Trophoblast cell (in vitro differentiated cells and primary cell): ENCODE results near the gene OR4B1.

ENCODE experiments used
- DNase-seq, 2 donors: peaks; one replicate each; pipeline ENCODE4 v3.0.0-alpha.2; 2016
- H2AFZ ChIP-seq: 2 replicates; pipeline ENCODE4 v1.6.1; 2013; ENCODE audit warnings: low read length, moderate library complexity, mild to moderate bottlenecking; ENCODE audit not compliant: insufficient read depth, poor library complexity
- H2AK5ac ChIP-seq: 2 replicates; pipeline ENCODE4 v1.6.1; 2013; ENCODE audit warnings: mild to moderate bottlenecking, low read length
- H2BK120ac ChIP-seq: 2 replicates; pipeline ENCODE4 v1.6.1; 2013; ENCODE audit warnings: low read length, mild to moderate bottlenecking, moderate library complexity; ENCODE audit not compliant: insufficient read depth, poor library complexity
- H2BK12ac ChIP-seq: 2 replicates; pipeline ENCODE4 v1.6.1; 2013; ENCODE audit warnings: mild to moderate bottlenecking, low read length, moderate library complexity
- H2BK5ac ChIP-seq: 2 replicates; pipeline ENCODE4 v1.6.1; 2013; ENCODE audit warnings: low read length, low read depth, moderate library complexity, mild to moderate bottlenecking; ENCODE audit not compliant: poor library complexity
- H3K14ac ChIP-seq: 2 replicates; pipeline ENCODE4 v1.6.1; 2013; ENCODE audit warnings: mild to moderate bottlenecking, low read length
- H3K18ac ChIP-seq: 2 replicates; pipeline ENCODE4 v1.6.1; 2013; ENCODE audit warnings: mild to moderate bottlenecking, low read length
- H3K23ac ChIP-seq: 2 replicates; pipeline ENCODE4 v1.6.1; 2013; ENCODE audit warnings: low read length
- H3K27ac ChIP-seq: 2 replicates; pipeline ENCODE4 v1.5.1; 2013; ENCODE audit warnings: low read depth, mild to moderate bottlenecking, inconsistent platforms, low read length, moderate library complexity
- H3K27me3 ChIP-seq: 2 replicates; pipeline ENCODE4 v1.6.1; 2013; ENCODE audit warnings: inconsistent platforms, mild to moderate bottlenecking, low read length, moderate library complexity; ENCODE audit not compliant: insufficient read depth
- H3K36me3 ChIP-seq, 2 experiments: 1 replicate in 1 of 2; 2 replicates in 1 of 2; pipeline ENCODE4 v1.6.1; 2013; ENCODE audit warnings: low read length in 2 of 2, mild to moderate bottlenecking in 2 of 2, moderate library complexity in 1 of 2; ENCODE audit not compliant: insufficient read depth in 2 of 2, control insufficient read depth in 1 of 2
- H3K4ac ChIP-seq: 2 replicates; pipeline ENCODE4 v1.6.1; 2013; ENCODE audit warnings: low read depth, mild to moderate bottlenecking, low read length, moderate library complexity
- H3K4me1 ChIP-seq, 2 experiments: 1 replicate in 1 of 2; 2 replicates in 1 of 2; pipeline ENCODE4 v1.6.1; 2013; ENCODE audit warnings: low read length in 2 of 2, mild to moderate bottlenecking in 2 of 2, moderate library complexity in 1 of 2; ENCODE audit not compliant: insufficient read depth in 2 of 2, control insufficient read depth in 1 of 2
- H3K4me2 ChIP-seq: 2 replicates; pipeline ENCODE4 v1.6.1; 2013; ENCODE audit warnings: inconsistent platforms, mild to moderate bottlenecking, low read length, moderate library complexity
- H3K4me3 ChIP-seq: 2 replicates; pipeline ENCODE4 v1.5.1; 2013; ENCODE audit warnings: mild to moderate bottlenecking, low read depth, low read length, inconsistent platforms
- H3K79me1 ChIP-seq: one replicate; pipeline ENCODE4 v1.6.1; 2013; ENCODE audit warnings: low read length
- H3K79me2 ChIP-seq: 2 replicates; pipeline ENCODE4 v1.6.1; 2013; ENCODE audit warnings: low read length, mild to moderate bottlenecking; ENCODE audit not compliant: control insufficient read depth, insufficient read depth, poor library complexity
- H3K9ac ChIP-seq: 2 replicates; pipeline ENCODE4 v1.6.1; 2013; ENCODE audit warnings: mild to moderate bottlenecking, low read length
- H3K9me3 ChIP-seq: 2 replicates; pipeline ENCODE4 v1.6.1; 2013; ENCODE audit warnings: low read depth, mild to moderate bottlenecking, control low read depth, inconsistent platforms, low read length; ENCODE audit not compliant: insufficient read depth
- H4K12ac ChIP-seq: 2 replicates; pipeline ENCODE4 v1.6.1; 2013; ENCODE audit warnings: low read depth, mild to moderate bottlenecking, low read length, moderate library complexity
- H4K8ac ChIP-seq: 2 replicates; pipeline ENCODE4 v1.6.1; 2013; ENCODE audit warnings: low read depth, mild to moderate bottlenecking, low read length, moderate library complexity
- H4K91ac ChIP-seq: one replicate; pipeline ENCODE4 v1.6.1; 2013; ENCODE audit warnings: low read depth, mild to moderate bottlenecking, low read length, moderate library complexity
- WGBS: extraction: QIAGEN DNeasy Blood & Tissue Kit; methylation state at CpG from one replicate; pipeline ENCODE4 v1.1.7; 2013; ENCODE audit warnings: missing lambda C conversion rate; ENCODE audit not compliant: insufficient read length, insufficient coverage; ENCODE audit errors: extremely low coverage; 5-methylcytosine and 5-hydroxymethylcytosine counted together

OR4B1 gene

GRCh38 chr11:48193876-48194275 is 22.7 kb upstream of the OR4B1 start:
- no peak overlapping the region for H2AFZ ChIP-seq
- no CpG with 5 or more reads among the region's 2 CpGs for WGBS

GRCh38 chr11:48207881-48208280 is 8.7 kb upstream of the OR4B1 start:
- WGBS, result no CpG with 5 or more reads among the region's 2 CpGs
- H3K18ac ChIP-seq, result no peak overlapping the region

More at GRCh38 chr11:48193876-48194275, 22.7 kb upstream of the OR4B1 start:
- Histone ChIP-seq H4K8ac (no peak overlapping the region), H2AK5ac (no peak overlapping the region), H3K27ac (no peak overlapping the region), H3K4me1 (no peaks in the 10 kb centered on the region), H3K4ac (no peak overlapping the region), H4K12ac (no peak overlapping the region), H2BK5ac (no peak overlapping the region), H3K4me3 (no peak overlapping the region), H2BK120ac (no peak overlapping the region), H3K18ac (no peak overlapping the region), H3K14ac (no peak overlapping the region), H3K36me3 (no peaks in the 10 kb centered on the region), H3K4me2 (no peak overlapping the region), H3K79me2 (no peaks in the 10 kb centered on the region), H3K79me1 (no peaks in the 10 kb centered on the region), H3K9me3 (peaks cover 12% of the 10 kb centered on the region), H3K9ac (no peak overlapping the region), H3K27me3 (no peaks in the 10 kb centered on the region), H4K91ac (no peak overlapping the region), H2BK12ac (no peak overlapping the region), H3K23ac (no peak overlapping the region)
- no peak for DNase-seq

DNA sequence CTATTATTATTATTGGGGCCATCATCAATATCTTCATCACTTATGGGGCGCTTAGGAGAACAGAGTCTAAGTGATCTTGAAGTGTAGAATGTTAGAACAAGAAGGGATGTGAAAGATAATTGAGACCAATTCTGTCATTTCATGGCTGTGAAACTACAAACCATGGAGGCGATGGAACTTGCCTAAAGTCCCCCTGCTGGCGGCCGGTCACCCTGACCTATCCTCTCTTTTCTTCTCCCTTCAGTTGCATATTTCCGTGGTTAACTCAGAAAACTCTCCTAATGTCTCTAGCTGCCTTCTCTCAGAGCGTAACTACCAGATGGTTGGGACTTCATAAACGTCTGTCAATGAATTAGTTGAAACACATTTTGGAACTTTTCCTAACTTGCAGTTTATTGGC is 6.6 kb upstream of the OR4B1 start:
- Histone ChIP-seq H4K12ac (no peak overlapping the region), H3K79me2 (no peaks in the 10 kb centered on the region), H3K27me3 (no peaks in the 10 kb centered on the region), H3K18ac (no peak overlapping the region), H3K4ac (no peak overlapping the region), H2BK120ac (no peak overlapping the region), H3K4me1 (no peaks in the 10 kb centered on the region), H3K9me3 (peaks cover 9% of the 10 kb centered on the region), H3K36me3 (no peaks in the 10 kb centered on the region), H3K27ac (no peak overlapping the region), H3K79me1 (no peaks in the 10 kb centered on the region), H2BK12ac (no peak overlapping the region), H3K4me2 (no peak overlapping the region), H2BK5ac (no peak overlapping the region), H3K9ac (no peak overlapping the region), H3K4me3 (no peak overlapping the region), H2AK5ac (no peak overlapping the region), H4K8ac (no peak overlapping the region), H3K14ac (no peak overlapping the region), H4K91ac (no peak overlapping the region), H2AFZ (no peak overlapping the region), H3K23ac (no peak overlapping the region)
- DNase-seq, result peak in 1 of 2 donors; percentile 46
- WGBS, result no CpG with 5 or more reads among the region's 7 CpGs

More at GRCh38 chr11:48207881-48208280, 8.7 kb upstream of the OR4B1 start:
- DNase-seq, result no peak
- Histone ChIP-seq H3K36me3 (no peaks in the 10 kb centered on the region), H3K4me1 (no peaks in the 10 kb centered on the region), H2BK12ac (no peak overlapping the region), H3K23ac (no peak overlapping the region), H3K4me3 (no peak overlapping the region), H3K27me3 (no peaks in the 10 kb centered on the region), H4K91ac (no peak overlapping the region), H4K8ac (no peak overlapping the region), H3K4ac (no peak overlapping the region), H2BK120ac (no peak overlapping the region), H4K12ac (no peak overlapping the region), H2AFZ (no peak overlapping the region), H3K79me1 (no peaks in the 10 kb centered on the region), H3K9ac (no peak overlapping the region), H3K79me2 (no peaks in the 10 kb centered on the region), H2BK5ac (no peak overlapping the region), H3K14ac (no peak overlapping the region), H3K4me2 (no peak overlapping the region), H3K27ac (no peak overlapping the region), H3K9me3 (peaks cover 6% of the 10 kb centered on the region), H2AK5ac (no peak overlapping the region)

GRCh38 chr11:48228761-48229160 is 12.2 kb downstream of the OR4B1 start:
- DNase-seq, result no peak
- H3K4me3 ChIP-seq, result no peak overlapping the region
- H2BK12ac ChIP-seq, result no peak overlapping the region
- H2AK5ac ChIP-seq, result no peak overlapping the region
- no peak overlapping the region for H3K14ac ChIP-seq
- peaks cover 19% of the 10 kb centered on the region for H3K9me3 ChIP-seq
- no peak overlapping the region for H4K8ac ChIP-seq
- H4K12ac ChIP-seq, result no peak overlapping the region
- no peaks in the 10 kb centered on the region for H3K27me3 ChIP-seq
- H3K4ac ChIP-seq, result no peak overlapping the region
- H2AFZ ChIP-seq, result no peak overlapping the region
- no peak overlapping the region for H3K18ac ChIP-seq
- H3K27ac ChIP-seq, result no peak overlapping the region
- H2BK5ac ChIP-seq, result no peak overlapping the region
- H3K23ac ChIP-seq, result no peak overlapping the region
- H3K4me2 ChIP-seq, result no peak overlapping the region
- H3K36me3 ChIP-seq, result no peaks in the 10 kb centered on the region
- H3K79me1 ChIP-seq, result no peaks in the 10 kb centered on the region
- no peak overlapping the region for H3K9ac ChIP-seq
- no peaks in the 10 kb centered on the region for H3K79me2 ChIP-seq
- no peak overlapping the region for H4K91ac ChIP-seq
- H2BK120ac ChIP-seq, result no peak overlapping the region
- no CpG with 5 or more reads among the region's 18 CpGs for WGBS
- H3K4me1 ChIP-seq, result no peaks in the 10 kb centered on the region
